HTR-8/SVneo (cell line): ENCODE results near the gene FANCM.
"Not testable (repeated sequence)": the region's sequence is repeated elsewhere in the genome, so short reads cannot be mapped to it uniquely, and the experiment has no call there.

ENCODE experiments used
- DNase-seq: peaks from one replicate; pipeline ENCODE4 v3.0.0; 2011; ENCODE audit warnings: low spot score, mixed read lengths; ENCODE audit not compliant: insufficient read length
- FAIRE-seq: peaks from 2 replicates; lab custom pipeline; 2011; peaks lifted over from hg19 to GRCh38; lab: Jason Lieb, UNC

Gene FANCM

GRCh38 chr14:45213716-45214115, 78.0 kb downstream of the FANCM start:
- FAIRE-seq, DNase-seq: not testable (repeated sequence)

- DNase-seq, FAIRE-seq: not testable (repeated sequence)
These were observed 78.6 kb downstream of the FANCM start for GRCh38 chr14:45214341-45214740.

GRCh38 chr14:45222485-45223262, 86.9 kb downstream of the FANCM start:
- DNase-seq (no peak), FAIRE-seq (no peak)

GRCh38 chr14:45227566-45227965, 91.8 kb downstream of the FANCM start:
- DNase-seq: no peak
- FAIRE-seq: no peak

GRCh38 chr14:45238988-45239387, 103.3 kb downstream of the FANCM start:
- DNase-seq (no peak), FAIRE-seq (no peak)

- FAIRE-seq (no peak), DNase-seq (no peak)
These were observed 107.0 kb downstream of the FANCM start for GRCh38 chr14:45242706-45243105.

- FAIRE-seq (no peak), DNase-seq (no peak)
These were observed 110.4 kb downstream of the FANCM start for GRCh38 chr14:45246151-45246550.

GRCh38 chr14:45246691-45247090, 111.0 kb downstream of the FANCM start:
- DNase-seq (no peak), FAIRE-seq (no peak)

GRCh38 chr14:45247427-45247826, 111.7 kb downstream of the FANCM start:
- FAIRE-seq (no peak), DNase-seq (no peak)

- DNase-seq (peak; percentile 17), FAIRE-seq (no peak)
These were observed 114.3 kb downstream of the FANCM start for GRCh38 chr14:45249856-45250575.
